B cell (primary cell): Measurements from ENCODE around the gene RPH3AL. TPM values are rescaled to one million over a fixed set of nuclear protein-coding genes. Genes with fewer than 3 reads are reported as not detected.
"Not testable (repeated sequence)": the region's sequence is repeated elsewhere in the genome, so short reads cannot be mapped to it uniquely, and the experiment has no call there.

Source experiments
- ATAC-seq: fragments of 200-7000 bp; cut with Tn5 transposase; one replicate; pipeline ENCODE4 v1.10.0; 2021; ENCODE audit warnings: low read depth, mild to moderate bottlenecking, moderate number of reproducible peaks, moderate library complexity
- CTCF ChIA-PET: fragments of 350-600 bp; sonication (Branson Sonifier 250); formaldehyde crosslinking; loops from one replicate; lab custom pipeline; 2021; ENCODE audit warnings: antibody characterized with exemption, inconsistent platforms; lab: Charles Lee
- POLR2A ChIA-PET: fragments of 350-600 bp; sonication (Branson Sonifier 250); formaldehyde crosslinking; loops from one replicate; lab custom pipeline; 2021; ENCODE audit warnings: antibody characterized with exemption; lab: Charles Lee
- DNase-seq: peaks from one replicate; pipeline ENCODE4 v3.0.0; 2013
- H2AFZ ChIP-seq: 2 replicates; pipeline ENCODE4 v1.6.1; 2012; ENCODE audit warnings: mild to moderate bottlenecking, low read depth, low read length; ENCODE audit not compliant: insufficient read depth, poor library complexity, severe bottlenecking
- H3K27ac ChIP-seq, 2 donors: 1 replicate in 1 of 2; 2 replicates in 1 of 2; pipeline ENCODE4 v1.5.1; 2012 to 2013; ENCODE audit warnings: low read length in 2 of 2, mild to moderate bottlenecking in 2 of 2, moderate library complexity in 1 of 2
- H3K27me3 ChIP-seq, 4 experiments: fragments of 200-600 bp in 1 of 4; sonication (generic) in 1 of 4; replicated peaks in 1 of 4; 1 replicate in 2 of 4; 2 replicates in 2 of 4; pipeline versions ENCODE4 v1.6.1 to v1.7.0; 2013 to 2016; ENCODE audit warnings: low read length in 3 of 4, mild to moderate bottlenecking in 2 of 4, mixed read lengths in 1 of 4, moderate library complexity in 1 of 4; ENCODE audit not compliant: insufficient read depth in 4 of 4, control insufficient read depth in 3 of 4; ENCODE audit errors: control extremely low read depth in 1 of 4
- H3K36me3 ChIP-seq, 2 experiments: replicated peaks in 1 of 2; 1 replicate in 1 of 2; 2 replicates in 1 of 2; pipeline versions ENCODE4 v1.6.1 to v1.7.1; 2013; ENCODE audit warnings: low read length in 1 of 2; ENCODE audit not compliant: insufficient read depth in 2 of 2, control insufficient read depth in 1 of 2; ENCODE audit errors: control extremely low read depth in 1 of 2, extremely low read depth in 1 of 2
- H3K4me1 ChIP-seq, 2 donors: fragments of 200-600 bp in 1 of 2; sonication (generic) in 1 of 2; 1 replicate in 1 of 2; 2 replicates in 1 of 2; pipeline versions ENCODE4 v1.5.1 to v1.6.1; 2013 to 2017; ENCODE audit warnings: low read length in 2 of 2; ENCODE audit not compliant: control insufficient read depth in 2 of 2, insufficient read depth in 2 of 2
- H3K4me2 ChIP-seq: replicated peaks from 2 replicates; pipeline ENCODE3; 2012; ENCODE audit warnings: mild to moderate bottlenecking, low read depth, low read length; ENCODE audit not compliant: poor library complexity, severe bottlenecking
- H3K4me3 ChIP-seq, 5 experiments: fragments of 200-600 bp in 1 of 5; sonication (generic) in 1 of 5; 1 replicate in 3 of 5; 2 replicates in 2 of 5; pipeline versions ENCODE4 v1.5.1 to v1.7.0; 2011 to 2016; ENCODE audit warnings: low read length in 4 of 5, mild to moderate bottlenecking in 4 of 5, low read depth in 2 of 5, control low read depth in 1 of 5, moderate library complexity in 1 of 5; ENCODE audit not compliant: insufficient read depth in 1 of 5; ENCODE audit errors: control extremely low read depth in 1 of 5, extremely low read depth in 1 of 5
- H3K79me2 ChIP-seq: fragments of 200-600 bp; sonication (generic); one replicate; pipeline ENCODE4 v1.6.0; 2016; ENCODE audit warnings: low read length; ENCODE audit not compliant: control insufficient read depth, insufficient read depth
- H3K9ac ChIP-seq: fragments of 200-600 bp; sonication (generic); 2 replicates; pipeline ENCODE4 v1.6.1; 2017; ENCODE audit warnings: mild to moderate bottlenecking, low read length, moderate library complexity
- H3K9me3 ChIP-seq, 3 donors: one replicate each; pipeline versions ENCODE4 v1.6.1 to v1.7.1; 2013; ENCODE audit warnings: low read length in 2 of 3; ENCODE audit not compliant: control insufficient read depth in 2 of 3, insufficient read depth in 1 of 3; ENCODE audit errors: control extremely low read depth in 1 of 3
- H4K20me1 ChIP-seq: 2 replicates; pipeline ENCODE4 v1.6.0; 2012; ENCODE audit warnings: mild to moderate bottlenecking, low read length; ENCODE audit not compliant: insufficient read depth, control insufficient read depth, poor library complexity, severe bottlenecking
- H3K27ac Mint-ChIP-seq: one replicate; pipeline ENCODE4 v1.8.0; 2021; ENCODE audit warnings: mixed read lengths
- H3K27me3 Mint-ChIP-seq: one replicate; pipeline ENCODE4 v1.8.0; 2021; ENCODE audit warnings: mixed read lengths
- H3K4me1 Mint-ChIP-seq: one replicate; pipeline ENCODE4 v1.8.0; 2021; ENCODE audit warnings: mixed read lengths
- H3K4me3 Mint-ChIP-seq: one replicate; pipeline ENCODE4 v1.8.0; 2021; ENCODE audit warnings: mixed read lengths
- H3K9me3 Mint-ChIP-seq: one replicate; pipeline ENCODE4 v1.8.0; 2022; ENCODE audit warnings: mixed read lengths; ENCODE audit not compliant: insufficient read depth
- EZH2 ChIP-seq: IDR thresholded peaks from 2 replicates; pipeline ENCODE4 v1.6.1; 2012; ENCODE audit warnings: borderline replicate concordance, low read depth, mild to moderate bottlenecking, moderate library complexity, low read length; ENCODE audit not compliant: insufficient read depth, poor library complexity, severe bottlenecking
- WGBS: methylation state at CpG from one replicate; pipeline ENCODE4 v1.1.5; 2013; ENCODE audit warnings: missing lambda C conversion rate; ENCODE audit not compliant: insufficient coverage; 5-methylcytosine and 5-hydroxymethylcytosine counted together
- intact Hi-C: fragments of 100-400 bp; cut with micrococcal nuclease; formaldehyde crosslinking; loops from one replicate; pipeline ENCODE4 v1.10.0; 2022
- polyA plus RNA-seq: library from polyadenylated mRNA; depleted of rRNA; stranded (reverse); fragments of >200 nt; gene quantifications from 2 replicates; pipeline ENCODE4 v1.2.3, GENCODE V29; 2012
- total RNA-seq, 2 donors: library from RNA; stranded (reverse); fragments of 120-200 nt in 1 of 2; gene quantifications; 1 replicate in 1 of 2; 2 replicates in 1 of 2; pipeline versions ENCODE4 v1.2.3 to v1.2.4, GENCODE V29; 2013 to 2022
- TF ChIP-seq, protein P1 (sequence below): fragments of 200-600 bp; IDR thresholded peaks from one replicate; pipeline ENCODE4 v1.8.0; 2022; ENCODE audit warnings: antibody characterized with exemption, mild to moderate bottlenecking

Gene RPH3AL
- total and polyA plus RNA-seq, 2 donors (not counting 1 experiment from before 2014, with no cell fraction given), result 10.8 to 13.3 TPM

DNA sequence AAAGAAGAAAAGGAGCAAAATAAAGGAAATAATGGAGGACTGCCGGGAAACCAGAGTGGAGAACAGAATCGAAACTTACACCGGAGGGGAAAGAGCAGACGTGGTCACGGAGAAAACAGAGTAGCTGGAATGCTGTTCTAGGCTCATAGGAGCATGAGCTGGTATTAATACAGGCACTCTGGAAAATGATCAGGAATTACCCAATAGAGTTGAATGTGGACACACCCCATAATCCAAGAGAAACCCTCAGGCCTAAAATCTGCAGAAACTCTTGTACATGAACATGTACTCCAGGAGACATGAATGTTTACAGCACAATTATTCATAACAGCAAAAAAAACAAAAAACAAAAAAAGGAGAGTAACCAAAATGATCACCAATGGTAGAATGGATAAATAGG lies 77.7 kb downstream of the RPH3AL start:
- TF ChIP-seq, protein P1, sequence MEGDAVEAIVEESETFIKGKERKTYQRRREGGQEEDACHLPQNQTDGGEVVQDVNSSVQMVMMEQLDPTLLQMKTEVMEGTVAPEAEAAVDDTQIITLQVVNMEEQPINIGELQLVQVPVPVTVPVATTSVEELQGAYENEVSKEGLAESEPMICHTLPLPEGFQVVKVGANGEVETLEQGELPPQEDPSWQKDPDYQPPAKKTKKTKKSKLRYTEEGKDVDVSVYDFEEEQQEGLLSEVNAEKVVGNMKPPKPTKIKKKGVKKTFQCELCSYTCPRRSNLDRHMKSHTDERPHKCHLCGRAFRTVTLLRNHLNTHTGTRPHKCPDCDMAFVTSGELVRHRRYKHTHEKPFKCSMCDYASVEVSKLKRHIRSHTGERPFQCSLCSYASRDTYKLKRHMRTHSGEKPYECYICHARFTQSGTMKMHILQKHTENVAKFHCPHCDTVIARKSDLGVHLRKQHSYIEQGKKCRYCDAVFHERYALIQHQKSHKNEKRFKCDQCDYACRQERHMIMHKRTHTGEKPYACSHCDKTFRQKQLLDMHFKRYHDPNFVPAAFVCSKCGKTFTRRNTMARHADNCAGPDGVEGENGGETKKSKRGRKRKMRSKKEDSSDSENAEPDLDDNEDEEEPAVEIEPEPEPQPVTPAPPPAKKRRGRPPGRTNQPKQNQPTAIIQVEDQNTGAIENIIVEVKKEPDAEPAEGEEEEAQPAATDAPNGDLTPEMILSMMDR, result no peak
- TF ChIP-seq EZH2, result no peak
- H3K9me3 ChIP-seq, result no peaks in the 10 kb centered on the region
- H3K79me2 ChIP-seq, result no peaks in the 10 kb centered on the region
- no peak overlapping the region for H3K4me3 ChIP-seq
- Mint-ChIP-seq H3K4me1 (no peaks in the 10 kb centered on the region), H3K27ac (no peak overlapping the region), H3K27me3 (no peaks in the 10 kb centered on the region), H3K9me3 (no peaks in the 10 kb centered on the region), H3K4me3 (no peak overlapping the region)
- H3K27ac ChIP-seq, result no peak overlapping the region
- H3K27me3 ChIP-seq, result no peaks in the 10 kb centered on the region
- 100% methylated on average over 3 of the region's 5 CpGs for WGBS
- no peaks in the 10 kb centered on the region for H3K4me1 ChIP-seq
- no peaks in the 10 kb centered on the region for H4K20me1 ChIP-seq
- no peak for DNase-seq
- CTCF ChIA-PET, result no interaction called here
- no peak overlapping the region for H3K9ac ChIP-seq
- intact Hi-C loops, result no loop called here
- ATAC-seq, result no peak
- H2AFZ ChIP-seq, result no peak overlapping the region
- no peak overlapping the region for H3K4me2 ChIP-seq
- H3K36me3 ChIP-seq, result no peaks in the 10 kb centered on the region
- POLR2A ChIA-PET, result no interaction called here

DNA sequence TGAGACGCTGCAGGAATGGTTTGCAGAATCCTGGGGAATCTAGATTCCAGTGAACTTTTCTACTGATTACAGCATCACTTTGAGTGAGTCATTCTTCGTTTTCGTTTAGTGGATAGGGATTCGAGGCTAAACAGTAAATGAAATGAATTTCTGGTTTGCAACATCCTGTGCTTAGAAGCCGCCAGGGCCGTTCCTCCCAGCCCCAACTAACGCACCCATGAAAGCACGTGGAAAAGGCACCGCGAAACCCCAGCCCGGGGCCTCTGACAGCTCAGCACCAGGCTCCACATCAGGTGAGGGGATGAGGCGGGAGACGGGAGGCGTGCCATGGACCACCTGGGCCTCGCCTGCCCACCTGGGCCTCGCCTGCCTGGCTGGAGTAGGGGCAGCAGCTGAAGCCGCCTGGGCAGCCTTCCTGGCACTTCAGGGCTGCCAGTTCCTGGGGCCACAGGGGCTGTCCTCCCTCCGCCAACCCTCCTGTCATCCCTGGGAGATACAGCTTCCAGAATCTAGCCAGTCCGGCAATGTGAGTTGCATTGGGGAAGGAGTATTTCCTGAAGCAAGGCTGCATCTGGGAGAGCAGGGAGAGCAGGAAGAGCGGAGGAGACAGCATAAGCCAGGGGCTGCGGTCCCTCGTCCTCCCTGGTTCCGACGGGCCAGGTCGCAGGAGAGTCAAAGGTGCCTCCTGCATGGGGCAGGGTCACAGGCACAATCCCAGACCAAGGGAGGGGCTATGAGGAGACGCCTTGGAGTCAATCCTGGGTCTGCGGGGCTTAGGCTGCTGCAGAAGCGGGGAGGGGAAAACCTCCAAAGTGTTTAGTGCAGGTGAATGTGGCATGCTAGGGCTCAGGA lies 78.4 kb downstream of the RPH3AL start:
- Histone ChIP-seq H3K4me3 (no peak overlapping the region), H3K9ac (no peak overlapping the region), H4K20me1 (no peaks in the 10 kb centered on the region), H3K27me3 (no peaks in the 10 kb centered on the region), H3K36me3 (no peaks in the 10 kb centered on the region), H2AFZ (no peak overlapping the region), H3K4me1 (no peaks in the 10 kb centered on the region), H3K9me3 (no peaks in the 10 kb centered on the region), H3K4me2 (no peak overlapping the region), H3K27ac (no peak overlapping the region), H3K79me2 (no peaks in the 10 kb centered on the region)
- no peak overlapping the region for H3K4me3 Mint-ChIP-seq
- H3K4me1 Mint-ChIP-seq, result no peaks in the 10 kb centered on the region
- TF ChIP-seq, protein P1, result no peak
- ATAC-seq, result no peak
- H3K27me3 Mint-ChIP-seq, result no peaks in the 10 kb centered on the region
- no peak for DNase-seq
- 90% methylated on average over 24 of the region's 28 CpGs for WGBS
- H3K9me3 Mint-ChIP-seq, result no peaks in the 10 kb centered on the region
- intact Hi-C loops, result no loop called here
- ChIA-PET CTCF (no interaction called here), POLR2A (no interaction called here)
- H3K27ac Mint-ChIP-seq, result no peak overlapping the region

DNA sequence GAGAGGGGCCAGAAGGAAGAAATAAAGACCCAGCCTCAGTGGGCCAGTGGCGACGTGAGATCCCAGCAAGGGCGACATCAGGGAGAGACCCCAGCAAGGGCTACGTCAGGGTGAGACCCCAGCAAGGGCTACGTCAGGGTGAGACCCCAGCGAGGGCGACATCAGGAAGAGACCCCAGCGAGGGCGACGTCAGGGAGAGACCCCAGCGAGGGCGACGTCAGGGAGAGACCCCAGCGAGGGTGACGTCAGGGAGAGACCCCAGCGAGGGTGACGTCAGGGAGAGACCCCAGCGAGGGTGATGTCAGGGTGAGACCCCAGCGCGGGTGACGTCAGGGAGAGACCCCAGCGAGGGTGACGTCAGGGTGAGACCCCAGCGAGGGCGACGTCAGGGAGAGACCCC lies 79.8 kb downstream of the RPH3AL start:
- H3K27ac ChIP-seq, H3K27me3 Mint-ChIP-seq, H3K9me3 Mint-ChIP-seq, H3K9ac ChIP-seq, H3K4me3 Mint-ChIP-seq, H3K27me3 ChIP-seq, POLR2A ChIA-PET, H3K79me2 ChIP-seq, H2AFZ ChIP-seq, H4K20me1 ChIP-seq, H3K4me1 ChIP-seq, H3K4me3 ChIP-seq, ATAC-seq, intact Hi-C loops, H3K9me3 ChIP-seq, H3K4me1 Mint-ChIP-seq, H3K36me3 ChIP-seq, CTCF ChIA-PET, H3K27ac Mint-ChIP-seq, DNase-seq, H3K4me2 ChIP-seq: not testable (repeated sequence)
- WGBS, result 100% methylated on average over 3 of the region's 26 CpGs
